Gastroesophageal sphincter (tissue), 3 donors: ENCODE measurements around the gene CCNK.

Experiments
- CTCF ChIP-seq, 4 experiments: fragments of 200-600 bp in 2 of 4; fragments of 450-650 bp in 2 of 4; sonication (generic) in 1 of 4; IDR thresholded peaks; one replicate each; pipeline ENCODE4 v1.5.1; 2017 to 2019; ENCODE audit warnings: antibody characterized with exemption in 4 of 4, mild to moderate bottlenecking in 2 of 4, moderate library complexity in 2 of 4
- EP300 ChIP-seq: sonication (generic); formaldehyde crosslinking; IDR thresholded peaks from one replicate; pipeline ENCODE4 v1.6.1; 2017; ENCODE audit warnings: antibody characterized with exemption, mild to moderate bottlenecking

DNA sequence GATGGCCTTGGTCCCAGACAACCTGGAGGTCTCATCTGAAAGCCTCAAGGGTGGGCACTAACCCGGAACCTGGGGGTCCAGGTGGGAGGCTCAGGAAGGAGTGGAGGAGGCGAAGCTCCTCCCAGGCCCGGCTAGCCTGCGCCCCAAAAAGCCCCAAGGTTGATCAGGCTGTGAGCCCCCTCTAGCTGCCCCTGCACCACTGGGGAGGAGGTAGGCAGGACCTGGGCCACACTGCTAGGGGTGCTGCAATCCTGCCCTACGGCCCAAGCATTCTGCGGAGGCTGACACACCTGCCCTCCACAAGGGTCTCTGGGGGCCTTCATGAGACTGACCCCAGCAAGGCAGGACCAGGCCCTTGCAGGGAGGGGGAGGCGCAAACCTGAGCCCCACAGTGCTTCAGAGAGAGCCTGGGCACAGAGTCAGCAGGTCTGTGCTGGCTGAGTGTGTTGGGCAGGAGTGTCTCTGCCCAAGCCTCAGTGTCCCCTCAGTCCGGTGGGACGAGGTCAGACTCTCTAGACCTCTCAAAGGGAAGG is 70.9 kb downstream of the CCNK start:
- TF ChIP-seq CTCF (IDR thresholded peaks at IDR 0.05): no peak
- TF ChIP-seq EP300: no peak
